ENCODE data around the gene MRM1.

The MRM1 gene

DNA sequence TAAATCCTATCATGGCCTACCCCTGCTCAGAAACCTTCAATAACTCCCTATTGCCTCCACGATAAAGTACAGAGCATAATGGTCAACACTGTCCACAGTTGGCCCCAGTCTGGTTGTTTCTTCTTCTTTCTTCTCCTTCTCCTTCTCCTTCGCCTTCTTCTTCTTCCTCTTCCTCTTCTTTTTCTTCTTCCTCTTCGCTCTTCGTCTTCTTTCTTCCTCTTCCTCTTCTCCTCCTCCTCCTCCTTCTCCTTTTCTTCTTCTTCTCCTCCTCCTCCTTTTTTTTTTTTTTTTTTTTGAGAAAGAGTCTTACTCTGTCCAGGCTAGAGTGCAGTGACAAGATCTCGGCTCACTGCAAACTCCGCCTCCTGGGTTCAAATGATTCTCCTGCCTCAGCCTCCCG is 23.8 kb downstream of the MRM1 start:
- Histone ChIP-seq H3K9me3 (ENCODE audit: insufficient read depth, low read length) (no peaks in the 10 kb centered on the region), H3K27ac (ENCODE audit: low read length) (no peak overlapping the region), H2AFZ (ENCODE audit: low read depth, low read length) (no peak overlapping the region), H3K4me2 (ENCODE audit: low read length) (no peak overlapping the region), H3K27me3 (ENCODE audit: low read depth, low read length) (peaks cover 5% of the 10 kb centered on the region; the same call in 1 of the 2 replicates), H3K9ac (ENCODE audit: low read length) (no peak overlapping the region), H3K36me3 (replicated peaks; ENCODE audit: low read depth, low read length) (no peaks in the 10 kb centered on the region), H4K20me1 (ENCODE audit: insufficient read depth, low read length) (no peaks in the 10 kb centered on the region), H3K79me2 (ENCODE audit: low read length) (no peaks in the 10 kb centered on the region), H3K4me3 (ENCODE audit: low read length) (no peak overlapping the region), H3K4me1 (ENCODE audit: low read length) (no peaks in the 10 kb centered on the region)
- TF ChIP-seq, protein P1, sequence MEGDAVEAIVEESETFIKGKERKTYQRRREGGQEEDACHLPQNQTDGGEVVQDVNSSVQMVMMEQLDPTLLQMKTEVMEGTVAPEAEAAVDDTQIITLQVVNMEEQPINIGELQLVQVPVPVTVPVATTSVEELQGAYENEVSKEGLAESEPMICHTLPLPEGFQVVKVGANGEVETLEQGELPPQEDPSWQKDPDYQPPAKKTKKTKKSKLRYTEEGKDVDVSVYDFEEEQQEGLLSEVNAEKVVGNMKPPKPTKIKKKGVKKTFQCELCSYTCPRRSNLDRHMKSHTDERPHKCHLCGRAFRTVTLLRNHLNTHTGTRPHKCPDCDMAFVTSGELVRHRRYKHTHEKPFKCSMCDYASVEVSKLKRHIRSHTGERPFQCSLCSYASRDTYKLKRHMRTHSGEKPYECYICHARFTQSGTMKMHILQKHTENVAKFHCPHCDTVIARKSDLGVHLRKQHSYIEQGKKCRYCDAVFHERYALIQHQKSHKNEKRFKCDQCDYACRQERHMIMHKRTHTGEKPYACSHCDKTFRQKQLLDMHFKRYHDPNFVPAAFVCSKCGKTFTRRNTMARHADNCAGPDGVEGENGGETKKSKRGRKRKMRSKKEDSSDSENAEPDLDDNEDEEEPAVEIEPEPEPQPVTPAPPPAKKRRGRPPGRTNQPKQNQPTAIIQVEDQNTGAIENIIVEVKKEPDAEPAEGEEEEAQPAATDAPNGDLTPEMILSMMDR (IDR thresholded peaks at IDR 0.05; ENCODE audit: low read depth, low read length): no peak
- TF ChIP-seq EZH2phosphoT487 (IDR thresholded peaks at IDR 0.05; ENCODE audit: low read depth): no peak

GRCh38 chr17:36627101-36627500 is 25.7 kb downstream of the MRM1 start:
- Histone ChIP-seq H4K20me1 (ENCODE audit: insufficient read depth, low read length) (no peaks in the 10 kb centered on the region), H3K27me3 (ENCODE audit: low read depth, low read length) (peaks cover 13% of the 10 kb centered on the region), H3K9me3 (ENCODE audit: insufficient read depth, low read length) (no peaks in the 10 kb centered on the region), H3K4me2 (ENCODE audit: low read length) (no peak overlapping the region), H3K9ac (ENCODE audit: low read length) (no peak overlapping the region), H3K4me1 (ENCODE audit: low read length) (no peaks in the 10 kb centered on the region), H3K27ac (ENCODE audit: low read length) (no peak overlapping the region), H2AFZ (ENCODE audit: low read depth, low read length) (no peak overlapping the region), H3K36me3 (replicated peaks; ENCODE audit: low read depth, low read length) (no peaks in the 10 kb centered on the region), H3K79me2 (ENCODE audit: low read length) (no peaks in the 10 kb centered on the region), H3K4me3 (ENCODE audit: low read length) (no peak overlapping the region)
- no peak for TF ChIP-seq EZH2phosphoT487 (IDR thresholded peaks at IDR 0.05; ENCODE audit: low read depth)
- TF ChIP-seq, protein P1 (IDR thresholded peaks at IDR 0.05; ENCODE audit: low read depth, low read length): no peak

- H2AFZ ChIP-seq (ENCODE audit: low read depth, low read length): no peak overlapping the region
- H3K4me2 ChIP-seq (ENCODE audit: low read length): no peak overlapping the region
- H3K36me3 ChIP-seq (replicated peaks; ENCODE audit: low read depth, low read length): no peaks in the 10 kb centered on the region
- H3K27me3 ChIP-seq (ENCODE audit: low read depth, low read length): peaks cover 26% of the 10 kb centered on the region
- H3K4me3 ChIP-seq (ENCODE audit: low read length): no peak overlapping the region
- no peaks in the 10 kb centered on the region for H4K20me1 ChIP-seq (ENCODE audit: insufficient read depth, low read length)
- no peaks in the 10 kb centered on the region for H3K9me3 ChIP-seq (ENCODE audit: insufficient read depth, low read length)
- H3K4me1 ChIP-seq (ENCODE audit: low read length): no peaks in the 10 kb centered on the region
- H3K79me2 ChIP-seq (ENCODE audit: low read length): no peaks in the 10 kb centered on the region
- TF ChIP-seq EZH2phosphoT487 (IDR thresholded peaks at IDR 0.05; ENCODE audit: low read depth): no peak
- TF ChIP-seq, protein P1 (IDR thresholded peaks at IDR 0.05; ENCODE audit: low read depth, low read length): no peak
- H3K9ac ChIP-seq (ENCODE audit: low read length): no peak overlapping the region
- H3K27ac ChIP-seq (ENCODE audit: low read length): no peak overlapping the region
Observed at GRCh38 chr17:36628576-36628975, 27.2 kb downstream of the MRM1 start.

GRCh38 chr17:36629252-36629847 is 28.0 kb downstream of the MRM1 start:
- Histone ChIP-seq H3K27ac (ENCODE audit: low read length) (no peak overlapping the region), H3K9me3 (ENCODE audit: insufficient read depth, low read length) (no peaks in the 10 kb centered on the region), H3K27me3 (ENCODE audit: low read depth, low read length) (peaks cover 34% of the 10 kb centered on the region), H3K4me2 (ENCODE audit: low read length) (no peak overlapping the region), H2AFZ (ENCODE audit: low read depth, low read length) (no peak overlapping the region), H3K4me1 (ENCODE audit: low read length) (no peaks in the 10 kb centered on the region), H3K4me3 (ENCODE audit: low read length) (no peak overlapping the region), H3K9ac (ENCODE audit: low read length) (no peak overlapping the region), H3K79me2 (ENCODE audit: low read length) (no peaks in the 10 kb centered on the region), H3K36me3 (replicated peaks; ENCODE audit: low read depth, low read length) (no peaks in the 10 kb centered on the region), H4K20me1 (ENCODE audit: insufficient read depth, low read length) (no peaks in the 10 kb centered on the region)
- TF ChIP-seq EZH2phosphoT487 (IDR thresholded peaks at IDR 0.05; ENCODE audit: low read depth): no peak
- TF ChIP-seq, protein P1 (IDR thresholded peaks at IDR 0.05; ENCODE audit: low read depth, low read length): peak; percentile 92

Data from OCI-LY3 (cell line).